SIG-M5 (cell line): ENCODE results near the gene PSME3.
"Not testable (repeated sequence)": the region's sequence is repeated elsewhere in the genome, so short reads cannot be mapped to it uniquely, and the experiment has no call there.

Source experiments
- DNase-seq: peaks from one replicate; lab custom pipeline; 2025; lab: John Stamatoyannopoulos, UW

PSME3 gene

GRCh38 chr17:42851371-42852240 is 18.4 kb downstream of the PSME3 start:
- DNase-seq = not testable (repeated sequence)

GRCh38 chr17:42852351-42852750 is 19.2 kb downstream of the PSME3 start:
- DNase-seq = no peak

- no peak for DNase-seq
Measured at GRCh38 chr17:42853004-42853403, 19.8 kb downstream of the PSME3 start.

GRCh38 chr17:42853597-42853967 is 20.4 kb downstream of the PSME3 start:
- DNase-seq = no peak

GRCh38 chr17:42853968-42854790 is 21.0 kb downstream of the PSME3 start:
- DNase-seq = no peak

- no peak for DNase-seq
Measured at GRCh38 chr17:42855048-42855596, 21.9 kb downstream of the PSME3 start.

GRCh38 chr17:42856093-42856492 is 22.9 kb downstream of the PSME3 start:
- DNase-seq = not testable (repeated sequence)

- DNase-seq = not testable (repeated sequence)
Measured at GRCh38 chr17:42856516-42856915, 23.3 kb downstream of the PSME3 start.

GRCh38 chr17:42857389-42857788 is 24.2 kb downstream of the PSME3 start:
- no peak for DNase-seq

- DNase-seq = no peak
Measured at GRCh38 chr17:42865638-42866094, 32.5 kb downstream of the PSME3 start.

GRCh38 chr17:42866216-42866615 is 33.0 kb downstream of the PSME3 start:
- no peak for DNase-seq

- no peak for DNase-seq
Measured at GRCh38 chr17:42866631-42867575, 33.7 kb downstream of the PSME3 start.

- DNase-seq = not testable (repeated sequence)
Measured at GRCh38 chr17:42867694-42868261, 34.6 kb downstream of the PSME3 start.

- DNase-seq = no peak
Measured at GRCh38 chr17:42868338-42868737, 35.1 kb downstream of the PSME3 start.

- no peak for DNase-seq
Measured at GRCh38 chr17:42871647-42872046, 38.5 kb downstream of the PSME3 start.

GRCh38 chr17:42872251-42872965 is 39.2 kb downstream of the PSME3 start:
- DNase-seq = no peak

GRCh38 chr17:42873315-42873714 is 40.1 kb downstream of the PSME3 start:
- DNase-seq = no peak

GRCh38 chr17:42873932-42874695 is 40.9 kb downstream of the PSME3 start:
- not testable (repeated sequence) for DNase-seq

- no peak for DNase-seq
Measured at GRCh38 chr17:42877037-42877436, 43.8 kb downstream of the PSME3 start.
